HG02943 (cell line): Measurements from ENCODE around the gene DDX41.

Experiments used
- ATAC-seq: cut with Tn5 transposase; IDR thresholded peaks from one replicate; pipeline ENCODE4 v1.9.1; 2021; ENCODE audit warnings: mild to moderate bottlenecking, low read depth, moderate library complexity; ENCODE audit not compliant: unreplicated experiment

Gene DDX41

DNA sequence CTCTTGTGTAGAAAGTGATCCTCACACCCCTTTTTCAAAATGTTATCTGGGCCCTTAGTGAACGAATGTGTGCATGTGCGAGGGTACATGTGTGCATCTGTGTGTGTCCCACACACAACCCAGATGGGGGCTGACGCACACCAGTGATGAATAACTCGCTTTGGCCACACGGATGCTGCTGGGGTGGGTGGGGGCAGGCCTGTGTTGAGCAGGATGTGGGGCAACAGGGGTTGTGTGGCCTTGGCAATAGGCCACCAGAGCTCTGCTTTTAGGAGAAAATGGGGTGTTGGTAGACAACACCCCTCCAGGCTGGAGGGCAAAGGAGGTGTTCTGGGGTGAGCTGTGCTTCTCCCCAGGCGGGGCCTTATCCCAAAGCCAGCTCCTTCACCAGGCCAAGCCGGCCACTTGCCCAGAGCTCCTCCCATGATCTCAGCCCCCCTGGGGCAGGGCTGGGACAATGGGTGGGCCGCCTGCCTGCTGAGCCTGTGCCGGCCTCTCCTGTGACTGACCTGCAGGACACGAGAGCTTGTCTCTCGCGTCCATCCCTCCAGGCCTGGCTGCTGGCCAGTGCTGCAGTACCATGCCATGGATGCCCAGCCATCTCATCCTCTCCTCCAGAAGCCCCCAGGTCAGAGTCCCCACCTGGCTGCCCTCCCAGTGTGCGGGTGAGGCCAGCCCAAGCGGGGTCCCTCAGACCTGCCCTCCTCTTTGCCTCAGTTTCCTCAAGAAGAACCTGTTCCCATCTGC lies 45.0 kb downstream of the DDX41 start:
- ATAC-seq, result no peak

DNA sequence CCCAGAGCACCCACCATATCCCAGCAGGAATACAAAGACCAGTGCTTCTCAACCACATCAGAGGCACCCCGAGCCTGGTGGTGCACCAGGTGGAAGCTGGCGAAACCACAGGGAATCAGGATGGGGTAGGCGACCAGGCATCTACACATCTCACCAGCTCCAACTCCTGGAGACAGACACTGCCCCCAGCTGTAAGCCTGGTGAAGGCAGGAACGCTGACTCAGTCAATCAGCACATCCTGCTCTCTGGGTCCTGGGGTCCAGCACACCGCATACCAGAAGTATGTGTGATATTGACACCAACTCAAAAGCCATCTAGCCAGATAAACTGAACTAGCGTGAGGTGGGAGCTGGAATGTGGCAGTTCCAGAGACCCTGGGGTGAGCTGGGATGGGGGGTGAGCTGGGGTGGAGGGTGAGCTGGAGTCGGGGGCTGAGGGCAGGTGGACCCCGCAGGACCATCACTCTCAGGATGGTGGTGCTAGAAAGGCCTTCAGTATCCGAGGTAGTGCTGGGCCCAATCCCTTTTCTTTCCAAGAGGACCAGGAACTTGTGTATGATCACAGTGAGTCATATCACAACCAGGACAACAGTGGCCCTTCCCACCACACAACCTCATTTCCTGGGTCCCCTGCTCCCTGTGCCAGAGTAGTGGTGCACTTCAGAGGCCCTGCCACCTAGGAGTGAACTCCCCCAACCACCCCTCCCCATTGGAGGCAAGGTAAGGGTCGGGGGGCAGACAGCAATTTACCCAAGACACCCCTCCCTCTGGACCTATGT lies 45.8 kb downstream of the DDX41 start:
- ATAC-seq, result no peak

- ATAC-seq, result no peak
Observed at GRCh38 chr5:177469750-177470525, 46.8 kb downstream of the DDX41 start.

DNA sequence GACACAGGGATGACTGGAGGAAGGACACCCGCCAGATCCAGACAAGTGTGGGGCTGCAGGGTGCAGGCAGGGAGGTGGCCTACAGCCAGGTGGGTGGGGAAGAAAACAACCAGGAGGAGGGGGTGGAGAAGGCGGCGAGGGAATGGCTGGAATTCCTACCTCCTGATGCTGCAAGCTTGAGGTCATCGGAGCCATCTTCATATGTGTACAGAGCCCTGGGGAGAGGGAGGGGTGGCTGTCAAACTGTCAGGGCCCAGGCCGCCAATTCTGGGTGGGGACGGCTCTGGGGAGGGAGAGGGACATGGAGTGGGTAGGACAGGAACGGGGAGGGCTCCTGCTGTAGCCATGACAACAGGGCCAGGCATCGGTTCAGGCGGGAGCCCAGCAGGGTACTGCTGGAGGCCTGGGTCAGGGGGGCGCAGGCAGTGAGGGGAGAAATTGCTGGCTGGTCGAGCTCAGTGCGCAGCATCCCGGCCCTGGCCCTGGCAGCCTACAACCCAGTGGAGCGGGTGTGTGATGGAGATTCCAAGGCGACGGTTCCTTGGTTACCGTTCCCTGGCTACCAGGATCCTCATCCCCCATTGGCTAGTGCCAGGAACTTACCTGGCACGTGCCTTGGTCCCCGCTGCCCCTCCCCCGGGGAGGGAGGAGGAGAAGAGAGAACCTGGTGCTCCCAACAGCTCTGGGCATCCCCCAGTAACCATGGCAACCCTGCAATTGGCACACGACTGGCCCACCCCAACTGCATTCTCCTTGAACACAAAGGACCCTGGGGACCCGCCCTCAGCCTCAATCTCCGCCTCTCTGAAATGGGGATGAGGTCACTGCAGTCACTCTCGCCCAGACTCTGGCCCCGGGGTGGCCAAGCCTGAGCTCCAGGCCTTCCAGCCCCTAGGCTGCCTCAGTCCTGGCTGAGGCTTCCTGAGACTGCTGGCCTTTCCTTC lies 47.8 kb downstream of the DDX41 start:
- ATAC-seq, result no peak

DNA sequence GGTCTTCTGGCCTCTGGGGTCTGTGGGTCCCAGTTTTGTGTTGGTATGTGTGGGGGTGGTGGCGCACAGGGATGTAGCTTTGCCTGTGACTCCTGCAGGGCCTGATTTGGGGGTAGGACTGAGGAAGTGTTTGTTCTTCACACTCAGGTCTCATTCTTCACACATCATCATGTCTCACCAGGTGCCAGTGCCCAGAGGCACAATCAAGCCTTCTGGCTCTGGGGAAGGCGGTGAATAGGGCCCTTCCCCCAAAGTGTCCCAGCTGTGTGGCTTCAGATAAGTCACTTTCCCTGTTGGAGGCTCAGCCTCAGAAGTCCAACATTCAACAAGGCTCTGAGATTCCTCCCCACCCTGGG lies 48.5 kb downstream of the DDX41 start:
- no peak for ATAC-seq

DNA sequence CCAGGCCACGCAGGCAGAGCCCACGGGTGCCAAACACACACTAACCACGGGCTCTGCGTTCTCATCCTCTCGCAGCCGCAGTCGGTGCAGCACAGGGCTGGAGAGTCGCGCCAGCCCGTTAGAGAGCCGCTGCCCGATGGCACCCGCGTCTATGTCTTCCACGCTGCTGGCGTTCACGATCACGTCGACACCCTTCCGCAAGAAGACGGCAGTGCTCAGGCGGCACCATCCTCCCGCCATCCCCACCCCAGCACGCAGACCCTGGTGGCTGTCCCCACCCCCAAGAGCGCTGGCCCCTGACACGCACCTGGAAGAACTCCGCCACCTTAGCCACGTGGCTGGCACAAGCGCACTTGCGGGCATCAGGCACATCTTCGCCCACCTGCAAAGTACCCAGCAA lies 49.3 kb downstream of the DDX41 start:
- ATAC-seq, result no peak

DNA sequence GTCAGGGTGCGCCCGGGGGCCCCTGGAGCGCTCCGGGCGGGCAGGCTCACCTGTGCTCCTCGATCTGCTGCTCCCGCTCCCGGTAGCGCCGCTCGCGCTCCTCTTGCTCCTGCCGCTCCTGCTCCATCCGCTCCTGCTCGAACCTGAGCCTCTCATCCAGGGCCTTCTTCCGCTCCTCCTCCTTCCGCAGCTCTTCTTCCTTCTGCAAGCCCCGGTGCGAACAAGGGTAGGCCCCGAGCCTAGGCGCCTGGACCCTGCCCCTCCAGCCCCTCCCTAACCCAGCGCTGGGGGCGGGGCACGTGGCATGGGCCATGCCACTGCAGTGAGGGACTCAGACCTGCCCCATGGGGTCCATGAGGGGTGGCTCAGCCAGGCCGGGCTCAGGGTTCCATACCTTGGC lies 49.9 kb downstream of the DDX41 start:
- ATAC-seq, result no peak

DNA sequence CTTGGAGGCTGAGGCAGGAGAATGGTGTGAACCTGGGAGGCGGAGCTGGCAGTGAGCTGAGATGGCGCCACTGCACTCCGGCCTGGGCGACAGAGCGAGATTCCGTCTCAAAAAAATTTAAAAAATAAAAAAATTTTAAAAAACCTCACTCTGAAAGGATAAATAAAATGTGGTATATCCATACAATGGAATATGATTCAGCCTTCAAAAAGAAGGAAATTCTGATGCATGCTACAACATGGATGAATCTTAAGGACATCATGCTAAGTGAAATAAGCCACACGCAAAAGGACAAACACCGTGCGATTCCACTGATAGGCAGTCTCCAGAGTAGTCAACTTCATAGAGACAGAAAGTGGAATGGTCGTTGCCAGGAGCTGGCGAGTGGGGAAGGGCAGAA lies 51.7 kb downstream of the DDX41 start:
- no peak for ATAC-seq

- ATAC-seq, result no peak
Observed at GRCh38 chr5:177462021-177462670, 54.6 kb downstream of the DDX41 start.
